Measurements from ENCODE around the gene FAM209A. TPM values are rescaled to one million over a fixed set of nuclear protein-coding genes. Genes with fewer than 3 reads are reported as not detected.
"Not testable (repeated sequence)": the region's sequence is repeated elsewhere in the genome, so short reads cannot be mapped to it uniquely, and the experiment has no call there.

Gene FAM209A, protein sequence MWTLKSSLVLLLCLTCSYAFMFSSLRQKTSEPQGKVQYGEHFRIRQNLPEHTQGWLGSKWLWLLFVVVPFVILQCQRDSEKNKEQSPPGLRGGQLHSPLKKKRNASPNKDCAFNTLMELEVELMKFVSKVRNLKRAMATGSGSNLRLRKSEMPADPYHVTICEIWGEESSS
- 0.17 TPM in 1 of 2 replicates, not detected in the other for polyA plus RNA-seq (2011; rRNA removed)
- polyA minus RNA-seq (2011; rRNA and poly(A)+ RNA removed): 0.56 TPM in 1 of 2 replicates, not detected in the other

DNA sequence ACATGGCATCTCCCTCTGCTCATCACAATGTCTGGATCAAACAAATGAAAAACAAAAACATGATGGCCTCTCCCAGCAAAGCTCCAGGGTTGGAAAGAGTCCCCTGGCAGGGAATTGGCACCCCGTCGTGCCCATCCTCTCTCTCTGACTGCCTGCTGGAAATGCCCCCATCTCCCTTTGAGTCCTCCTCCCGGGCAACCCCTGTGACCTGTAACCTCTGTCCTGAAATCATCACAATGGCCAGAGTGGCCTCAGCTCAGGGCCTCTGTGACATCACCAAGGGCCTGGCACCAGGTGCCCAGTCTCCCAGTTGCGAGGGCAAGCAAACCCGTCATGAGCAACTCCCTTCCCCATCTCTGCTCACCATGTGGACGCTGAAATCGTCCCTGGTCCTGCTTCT, at the start of gene FAM209A:
Gene FAM209A, plus strand, starts transcription at position 301 of the 400 bp plus-strand sequence. Its CDS starts 65 bp downstream, at position 366.
- DNase-seq (ENCODE audit: low read depth, low spot score); H3K4me3 ChIP-seq (ENCODE audit: low read depth, low read length); CTCF ChIA-PET; POLR2A ChIA-PET; H3K27me3 ChIP-seq (ENCODE audit: control insufficient read depth, insufficient read depth, low read length); H3K27ac ChIP-seq (ENCODE audit: low read depth, low read length): not testable (repeated sequence)
- peaks cover 15% of the 10 kb centered on the region for H3K9me3 ChIP-seq (ENCODE audit: control insufficient read depth, insufficient read depth, low read length)

DNA sequence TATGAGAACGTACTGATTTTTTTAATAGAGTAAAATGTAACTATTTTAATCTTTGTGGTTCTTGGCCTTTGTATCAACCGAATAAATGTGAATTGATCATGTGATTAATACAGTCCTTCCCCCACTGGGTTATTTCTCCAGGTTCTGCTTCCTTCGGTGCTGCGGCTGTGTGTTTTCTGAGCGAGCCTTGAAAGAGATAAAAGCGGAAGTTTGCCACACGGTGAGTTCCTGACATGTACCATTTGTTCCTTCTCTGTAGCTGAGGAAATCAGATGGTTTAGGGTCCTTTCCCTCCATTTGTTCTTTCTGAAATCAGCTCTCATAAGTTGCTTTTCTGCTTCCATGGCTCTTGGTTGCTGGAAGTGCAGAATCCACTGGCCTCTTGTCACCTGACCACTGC, 40.6 kb upstream of the FAM209A start:
- Histone ChIP-seq H3K27ac (ENCODE audit: low read depth, low read length) (no peak overlapping the region), H3K4me3 (ENCODE audit: low read depth, low read length) (no peak overlapping the region), H3K27me3 (ENCODE audit: control insufficient read depth, insufficient read depth, low read length) (no peaks in the 10 kb centered on the region), H3K9me3 (ENCODE audit: control insufficient read depth, insufficient read depth, low read length) (no peaks in the 10 kb centered on the region)
- TF ChIP-seq, protein P1, sequence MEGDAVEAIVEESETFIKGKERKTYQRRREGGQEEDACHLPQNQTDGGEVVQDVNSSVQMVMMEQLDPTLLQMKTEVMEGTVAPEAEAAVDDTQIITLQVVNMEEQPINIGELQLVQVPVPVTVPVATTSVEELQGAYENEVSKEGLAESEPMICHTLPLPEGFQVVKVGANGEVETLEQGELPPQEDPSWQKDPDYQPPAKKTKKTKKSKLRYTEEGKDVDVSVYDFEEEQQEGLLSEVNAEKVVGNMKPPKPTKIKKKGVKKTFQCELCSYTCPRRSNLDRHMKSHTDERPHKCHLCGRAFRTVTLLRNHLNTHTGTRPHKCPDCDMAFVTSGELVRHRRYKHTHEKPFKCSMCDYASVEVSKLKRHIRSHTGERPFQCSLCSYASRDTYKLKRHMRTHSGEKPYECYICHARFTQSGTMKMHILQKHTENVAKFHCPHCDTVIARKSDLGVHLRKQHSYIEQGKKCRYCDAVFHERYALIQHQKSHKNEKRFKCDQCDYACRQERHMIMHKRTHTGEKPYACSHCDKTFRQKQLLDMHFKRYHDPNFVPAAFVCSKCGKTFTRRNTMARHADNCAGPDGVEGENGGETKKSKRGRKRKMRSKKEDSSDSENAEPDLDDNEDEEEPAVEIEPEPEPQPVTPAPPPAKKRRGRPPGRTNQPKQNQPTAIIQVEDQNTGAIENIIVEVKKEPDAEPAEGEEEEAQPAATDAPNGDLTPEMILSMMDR (IDR thresholded peaks at IDR 0.05; ENCODE audit: low read depth, low read length): no peak
- ChIA-PET POLR2A (no interaction called here), CTCF (interaction anchor here (0.9 kb wide), 1 partner anchor 85 kb away, joined by 4 read pairs; no protein-coding TSS in a partner anchor)
- no peak for DNase-seq (ENCODE audit: low read depth, low spot score)

DNA sequence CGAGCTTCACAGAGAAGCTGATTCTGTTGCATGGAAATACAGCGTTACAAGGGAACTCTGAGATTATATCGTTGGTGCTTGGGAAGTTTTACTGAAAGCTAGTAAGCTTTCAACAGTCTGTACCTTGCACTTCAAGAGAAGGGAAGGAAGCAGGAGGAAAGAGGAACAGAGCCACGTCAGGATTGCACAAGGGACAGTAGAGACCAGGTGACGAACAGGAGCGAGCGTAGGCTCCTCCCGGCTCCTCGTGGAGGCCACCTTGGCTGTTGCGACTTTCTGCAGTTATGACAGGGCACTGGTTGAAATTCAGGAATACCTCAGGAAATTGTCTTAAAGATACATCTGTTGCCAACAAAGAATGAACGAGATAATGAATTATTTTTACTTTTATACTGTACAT, 37.3 kb upstream of the FAM209A start:
- Histone ChIP-seq H3K27me3 (ENCODE audit: control insufficient read depth, insufficient read depth, low read length) (no peaks in the 10 kb centered on the region), H3K9me3 (ENCODE audit: control insufficient read depth, insufficient read depth, low read length) (no peaks in the 10 kb centered on the region), H3K27ac (ENCODE audit: low read depth, low read length) (no peak overlapping the region), H3K4me3 (ENCODE audit: low read depth, low read length) (no peak overlapping the region)
- TF ChIP-seq, protein P1 (IDR thresholded peaks at IDR 0.05; ENCODE audit: low read depth, low read length): no peak
- ChIA-PET CTCF (no interaction called here), POLR2A (no interaction called here)
- DNase-seq (ENCODE audit: low read depth, low spot score): no peak

DNA sequence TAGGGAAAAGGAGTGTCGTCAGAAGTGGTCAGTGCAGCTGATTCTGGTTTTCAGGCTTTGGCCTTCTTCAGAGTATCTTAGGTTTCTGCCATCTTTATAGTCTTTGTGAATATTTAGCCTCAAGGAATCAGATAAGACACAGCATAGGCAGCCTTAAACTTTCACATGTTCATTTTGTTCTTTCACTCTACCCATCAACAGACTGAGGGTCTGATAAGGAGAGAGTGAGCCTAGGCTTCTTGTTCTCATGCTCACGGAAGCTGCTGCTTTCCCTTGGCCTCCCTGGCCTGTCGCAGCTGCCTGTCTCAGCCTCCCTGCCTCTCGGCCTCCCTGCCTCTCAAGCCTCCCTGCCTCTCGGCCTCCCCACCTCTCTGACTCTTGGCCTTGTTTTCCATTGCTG, 36.0 kb upstream of the FAM209A start:
- Histone ChIP-seq H3K27me3 (ENCODE audit: control insufficient read depth, insufficient read depth, low read length) (no peaks in the 10 kb centered on the region), H3K9me3 (ENCODE audit: control insufficient read depth, insufficient read depth, low read length) (no peaks in the 10 kb centered on the region), H3K27ac (ENCODE audit: low read depth, low read length) (no peak overlapping the region), H3K4me3 (ENCODE audit: low read depth, low read length) (no peak overlapping the region)
- POLR2A ChIA-PET: no interaction called here
- no peak for DNase-seq (ENCODE audit: low read depth, low spot score)
- TF ChIP-seq, protein P1 (IDR thresholded peaks at IDR 0.05; ENCODE audit: low read depth, low read length): no peak
- CTCF ChIA-PET: no interaction called here

DNA sequence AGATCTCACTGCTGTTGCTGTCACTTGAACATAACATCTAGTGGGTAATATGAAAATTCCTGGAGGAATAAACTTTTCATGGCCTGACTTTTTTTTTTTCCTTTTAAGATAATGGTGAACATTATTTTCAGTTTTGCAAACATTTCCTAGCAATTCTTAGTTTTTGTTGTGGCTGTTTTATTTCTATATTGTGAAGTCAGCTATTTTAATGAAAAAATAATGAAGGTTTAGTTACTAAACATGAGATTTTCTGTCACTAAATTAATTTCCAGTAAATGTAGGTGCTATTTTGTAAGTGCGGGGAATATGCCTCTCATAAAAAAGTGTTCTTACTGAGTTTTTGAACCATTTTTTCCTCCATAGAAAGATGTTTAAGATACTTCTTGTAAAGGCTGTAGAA, 23.4 kb upstream of the FAM209A start:
- Histone ChIP-seq H3K27ac (ENCODE audit: low read depth, low read length) (no peak overlapping the region), H3K4me3 (ENCODE audit: low read depth, low read length) (no peak overlapping the region), H3K9me3 (ENCODE audit: control insufficient read depth, insufficient read depth, low read length) (no peaks in the 10 kb centered on the region), H3K27me3 (ENCODE audit: control insufficient read depth, insufficient read depth, low read length) (no peaks in the 10 kb centered on the region)
- ChIA-PET POLR2A (no interaction called here), CTCF (no interaction called here)
- DNase-seq (ENCODE audit: low read depth, low spot score): no peak
- TF ChIP-seq, protein P1 (IDR thresholded peaks at IDR 0.05; ENCODE audit: low read depth, low read length): no peak

Data from AG04450 (cell line).